GM21619 (cell line): ENCODE measurements around the gene PRRT2.
"Not testable (repeated sequence)": the region's sequence is repeated elsewhere in the genome, so short reads cannot be mapped to it uniquely, and the experiment has no call there.

ENCODE experiments used
- ATAC-seq: cut with Tn5 transposase; IDR thresholded peaks from one replicate; pipeline ENCODE4 v1.9.1; 2021; ENCODE audit not compliant: unreplicated experiment

Gene PRRT2

DNA sequence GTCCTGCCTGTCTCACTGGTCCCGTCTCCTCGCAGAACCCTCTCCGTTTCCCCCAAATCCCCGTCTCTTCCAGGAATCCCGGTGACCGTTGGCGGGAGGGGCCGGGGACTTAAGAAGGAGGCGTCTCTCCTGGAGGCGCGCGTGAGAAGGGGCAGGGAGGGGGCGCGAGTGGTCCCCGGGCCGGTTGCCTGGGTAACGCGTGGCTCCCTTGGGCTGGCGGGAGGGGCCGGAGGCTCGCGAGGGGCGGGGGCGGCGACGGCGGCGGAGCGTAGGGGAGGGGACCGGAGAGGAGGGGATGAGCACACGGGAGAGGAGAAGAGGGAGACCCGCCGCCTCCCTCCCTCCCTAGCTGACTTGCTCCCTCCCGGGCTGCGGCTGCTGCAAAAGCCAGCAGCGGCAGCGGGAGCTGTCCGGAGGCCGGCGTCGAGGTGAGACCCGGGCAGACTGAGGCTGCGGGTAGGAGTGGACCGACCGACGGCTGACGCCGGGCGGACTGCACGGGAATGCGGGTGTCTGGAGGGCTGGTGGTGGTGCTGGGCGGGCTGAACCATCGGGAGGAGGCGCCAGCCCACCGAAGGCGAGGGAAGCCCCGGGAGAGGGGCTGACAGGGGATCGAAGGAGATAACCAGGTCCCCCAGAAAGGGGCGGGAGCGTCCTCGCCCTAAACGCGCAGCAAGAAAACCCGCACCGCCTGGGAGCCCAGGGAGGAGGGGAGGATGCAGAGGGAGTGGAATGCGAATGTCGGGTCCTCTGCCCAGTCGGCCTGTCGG lies at the start of gene PRRT2:
PRRT2 (plus strand) TSS at position 298 of the 770 bp plus-strand sequence. CDS start 862 bp downstream, outside the sequence.
- no peak for ATAC-seq

DNA sequence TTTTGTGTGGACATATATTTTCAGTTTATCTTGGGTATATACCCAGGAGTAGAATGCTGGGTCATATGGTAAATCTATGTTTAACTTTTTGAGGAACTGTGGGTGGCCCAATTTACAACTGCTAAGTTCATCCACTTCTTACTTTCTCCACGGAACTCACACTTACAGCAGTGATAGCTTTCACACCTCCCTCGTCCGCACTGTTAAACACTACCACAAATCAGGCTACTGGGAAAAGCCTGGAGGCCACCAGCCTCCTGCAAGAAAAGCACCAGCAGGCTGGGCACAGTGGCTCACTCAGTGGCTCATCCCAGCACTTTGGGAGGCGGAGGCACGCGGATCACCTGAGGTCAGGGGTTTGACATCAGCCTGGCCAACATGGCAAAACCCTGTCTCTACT lies 48.7 kb upstream of the PRRT2 start:
- no peak for ATAC-seq

DNA sequence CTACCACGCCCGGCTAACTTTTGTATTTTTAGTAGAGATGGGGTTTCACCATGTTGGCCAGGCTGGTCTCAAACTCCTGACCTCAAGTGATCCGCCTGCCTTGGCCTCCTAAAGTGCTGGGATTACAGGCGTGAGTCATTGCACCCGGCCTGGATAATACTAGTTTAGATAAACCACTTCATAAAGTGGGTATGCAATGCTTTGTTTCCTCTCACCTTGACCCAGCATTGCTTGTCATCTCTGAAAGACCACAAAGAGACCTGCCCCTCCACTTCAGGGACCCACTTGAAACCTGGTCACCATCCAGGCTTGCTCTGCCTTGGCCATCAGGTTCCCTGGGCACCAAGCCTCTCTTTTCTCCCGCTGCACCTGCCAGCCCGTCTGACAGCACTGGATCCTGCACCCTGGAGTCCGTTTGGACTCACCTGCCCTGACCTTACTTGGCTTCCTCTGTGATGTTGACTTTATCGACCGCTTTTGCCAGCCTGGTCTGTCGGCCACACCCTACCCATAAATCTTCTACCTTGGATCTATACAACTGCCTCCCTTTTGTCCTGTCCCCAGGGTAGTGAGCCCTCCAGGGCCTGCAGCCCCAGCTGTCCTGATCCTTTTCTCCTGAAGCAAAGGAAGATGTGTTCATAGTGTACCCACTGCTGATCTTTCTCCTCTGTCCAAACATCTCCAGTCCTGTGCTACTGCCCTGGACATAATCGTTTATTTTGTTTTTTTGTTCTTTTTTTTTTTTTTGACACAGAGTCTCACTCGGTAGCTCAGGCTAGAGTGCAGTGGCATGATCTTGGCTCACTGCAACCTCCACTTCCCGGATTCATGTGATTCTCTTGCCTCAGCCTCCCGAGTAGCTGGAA lies 46.6 kb upstream of the PRRT2 start:
- no peak for ATAC-seq

DNA sequence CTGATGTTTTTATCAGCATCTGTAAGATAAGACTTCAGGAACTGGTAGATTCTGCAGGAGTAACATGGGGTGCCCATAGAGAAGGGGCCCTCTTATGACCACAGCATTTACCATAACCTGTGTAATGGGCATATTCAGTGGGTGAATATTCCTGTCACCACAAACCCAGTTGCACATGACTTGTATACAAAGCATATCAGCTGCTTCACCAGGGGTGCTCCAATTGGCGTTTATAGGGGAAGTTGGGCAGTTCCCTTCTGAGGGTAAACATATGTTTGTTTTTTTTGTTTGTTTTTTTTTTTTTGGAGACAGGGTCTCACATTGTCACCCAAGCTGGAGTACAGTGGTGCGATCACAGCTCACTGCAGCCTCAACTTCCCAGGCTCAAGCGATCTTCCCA lies 45.4 kb upstream of the PRRT2 start:
- ATAC-seq = no peak

DNA sequence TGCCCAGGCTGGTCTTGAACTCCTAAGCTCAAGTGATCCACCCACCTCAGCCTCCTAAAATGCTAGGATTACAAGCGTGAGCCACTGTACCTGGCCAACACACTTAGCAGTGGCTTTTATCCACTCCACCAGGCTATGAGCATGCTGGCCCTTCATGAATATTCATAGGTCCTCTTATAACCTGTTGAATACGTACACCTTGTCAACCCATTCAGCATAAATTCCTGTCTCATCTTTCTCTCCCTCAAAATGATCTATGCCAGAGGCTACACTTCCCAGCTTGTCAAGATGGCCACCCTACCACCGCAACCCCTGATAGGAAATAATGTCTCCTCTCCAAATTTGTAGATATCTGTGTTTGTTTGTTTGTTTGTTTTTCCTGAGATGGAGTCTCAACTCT lies 44.9 kb upstream of the PRRT2 start:
- ATAC-seq = no peak

DNA sequence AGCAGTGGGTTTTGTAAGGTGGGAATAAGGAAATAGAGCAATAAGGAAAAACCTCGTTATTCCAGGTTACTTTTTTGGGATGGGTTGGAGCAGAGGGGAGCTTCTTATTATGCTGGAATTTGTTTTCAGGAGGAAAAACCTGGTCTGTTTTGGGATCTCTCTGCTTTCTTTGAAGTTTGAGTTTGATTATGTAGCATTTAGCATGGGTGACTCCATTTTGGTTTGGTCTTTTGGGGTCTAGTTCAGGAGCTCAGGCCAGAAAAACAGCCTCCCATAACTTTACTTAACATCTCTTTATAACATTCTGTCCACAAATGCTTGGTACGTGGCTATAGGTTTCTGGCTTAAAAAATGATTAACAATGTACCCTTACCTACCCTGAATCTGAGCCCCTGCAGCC lies 42.5 kb upstream of the PRRT2 start:
- no peak for ATAC-seq

DNA sequence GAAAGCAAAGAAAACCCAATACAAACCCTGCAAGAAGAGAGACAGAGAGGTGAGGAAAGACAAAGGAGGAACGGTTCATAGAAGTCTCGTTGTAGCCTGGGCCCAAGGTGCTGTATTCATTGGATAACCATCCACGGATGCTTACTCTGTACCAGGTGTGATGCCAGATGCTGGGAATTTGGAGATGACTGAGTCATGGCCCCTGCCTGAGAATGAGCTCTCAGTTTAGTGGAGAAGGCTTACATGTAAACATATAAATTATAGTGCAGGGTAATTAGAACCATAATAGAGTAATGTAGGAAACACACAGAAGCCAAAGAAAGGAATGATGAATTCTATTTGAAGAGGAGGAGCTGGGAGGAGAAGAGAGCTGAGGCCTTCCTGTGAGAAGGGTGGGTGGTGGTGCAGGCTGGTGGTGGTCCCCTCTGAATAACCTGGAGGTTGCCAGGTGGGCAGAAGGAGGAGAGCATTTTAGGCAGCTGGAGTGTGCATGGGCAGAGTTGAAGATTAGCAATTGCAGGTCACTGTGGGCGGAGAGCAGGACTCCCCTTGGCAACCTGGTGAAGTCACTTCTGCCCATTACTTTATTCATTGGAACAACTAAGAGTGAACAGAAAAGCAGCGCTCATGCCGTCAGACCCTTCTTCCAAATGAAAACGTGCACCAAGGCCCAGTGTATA lies 41.6 kb upstream of the PRRT2 start:
- no peak for ATAC-seq

DNA sequence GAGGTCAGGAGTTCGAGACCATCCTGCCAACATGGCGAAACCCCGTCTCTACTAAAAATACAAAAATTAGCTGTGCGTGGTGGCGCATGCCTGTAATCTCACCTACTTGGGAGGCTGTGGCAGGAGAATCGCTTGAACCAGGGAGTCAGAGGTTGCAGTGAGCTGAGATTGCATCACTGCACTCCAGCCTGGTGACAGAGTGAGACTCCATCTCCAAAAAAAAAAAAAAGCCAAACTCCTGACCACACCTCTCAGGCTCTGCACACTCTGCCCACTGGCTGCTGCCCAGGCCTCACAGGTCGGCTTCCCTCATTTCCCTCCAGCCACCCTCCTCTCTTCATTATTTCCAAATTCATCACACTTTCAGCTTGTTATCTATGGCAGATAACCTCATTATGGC lies 39.7 kb upstream of the PRRT2 start:
- ATAC-seq = not testable (repeated sequence)

DNA sequence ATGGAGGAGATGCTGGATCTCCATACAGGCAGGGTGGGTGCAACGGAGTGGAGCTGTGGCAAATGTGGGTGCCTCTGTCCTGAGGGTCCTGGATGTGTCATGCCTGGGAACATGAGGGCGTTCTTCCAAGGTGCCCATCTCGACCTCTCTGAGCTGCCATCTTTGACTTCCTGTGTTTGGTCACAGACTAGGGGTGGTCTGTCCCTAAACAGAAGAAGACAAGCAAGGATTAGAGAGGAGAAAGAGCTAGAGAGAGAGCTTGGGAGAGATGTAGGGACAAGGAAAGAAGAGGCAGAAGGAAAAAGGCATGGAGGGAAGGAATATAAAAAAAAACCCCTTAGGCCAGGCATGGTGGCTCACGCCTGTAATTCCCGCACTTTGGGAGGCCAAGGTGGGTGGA lies 37.3 kb upstream of the PRRT2 start:
- ATAC-seq = no peak

DNA sequence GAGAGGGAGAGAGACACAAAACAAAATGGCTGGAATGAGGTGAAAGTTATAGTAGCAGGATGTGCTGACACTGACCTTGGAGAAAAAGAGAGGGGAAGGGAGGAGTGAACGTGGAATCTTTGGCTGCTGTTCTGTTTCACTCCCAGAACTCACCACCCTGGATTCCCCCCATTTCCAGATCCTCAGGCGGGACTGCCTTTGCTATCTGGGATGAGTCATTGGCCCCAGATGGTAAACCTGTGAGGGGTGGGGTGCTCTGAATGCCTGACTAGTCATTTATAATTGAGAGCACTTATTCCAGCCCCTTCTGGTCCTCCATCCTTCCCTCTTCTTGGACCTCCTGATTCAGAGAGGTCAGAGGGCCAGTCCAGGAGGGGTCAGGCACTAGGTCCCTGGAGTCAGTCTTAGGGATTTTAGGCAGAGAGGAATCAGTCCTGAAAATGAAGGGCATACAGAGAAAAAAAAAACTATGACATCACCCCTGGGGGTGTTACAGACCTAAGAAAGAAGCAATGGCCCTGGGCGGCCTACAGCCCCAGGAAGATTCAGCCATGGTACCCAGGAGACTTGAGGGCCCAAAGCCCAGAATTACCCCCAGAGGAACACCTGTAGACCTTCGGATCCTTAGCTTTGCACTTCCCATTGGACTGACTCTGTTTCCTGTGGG lies 36.1 kb upstream of the PRRT2 start:
- no peak for ATAC-seq

DNA sequence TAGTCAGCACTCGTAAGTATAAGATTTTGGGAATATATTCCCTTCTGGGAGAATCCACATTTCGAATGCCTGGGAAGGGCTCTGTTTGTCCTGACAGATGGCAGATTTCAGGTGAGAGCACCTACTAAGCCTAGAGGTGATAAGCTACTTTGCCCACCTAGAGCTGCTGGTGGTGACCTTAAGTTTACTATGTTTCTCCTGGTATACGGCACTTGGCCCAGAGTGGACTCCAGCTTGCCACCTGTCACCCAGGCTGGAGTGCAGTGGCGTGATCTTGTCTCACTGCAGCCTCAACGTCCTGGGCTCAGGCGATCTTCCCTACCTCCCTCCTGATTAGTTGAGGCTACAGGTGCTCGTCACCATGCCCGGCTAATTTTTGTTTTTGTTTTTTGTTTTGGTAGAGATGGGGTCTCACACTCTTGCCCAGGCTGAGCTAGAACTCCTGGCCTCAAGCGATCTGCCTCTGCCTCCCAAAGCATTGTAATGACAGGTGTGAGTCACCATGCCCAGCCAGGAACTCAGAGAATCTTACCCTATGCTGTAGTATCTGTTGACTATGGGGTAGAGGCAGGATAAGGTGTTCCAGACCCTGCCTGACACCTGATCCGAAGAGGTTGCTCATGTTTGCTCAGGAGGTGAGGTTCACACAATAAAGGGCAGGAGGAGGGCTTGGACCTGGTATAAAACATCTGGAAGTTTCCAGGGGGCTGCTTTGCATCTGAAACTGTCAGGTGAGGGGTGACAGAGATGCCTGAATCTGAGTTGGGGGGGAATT lies 34.2 kb upstream of the PRRT2 start, which contains the start of gene ZG16:
ZG16 (plus strand) TSS at position 681 of the 775 bp plus-strand sequence. CDS start 1,011 bp downstream, outside the sequence.
- ATAC-seq = no peak

DNA sequence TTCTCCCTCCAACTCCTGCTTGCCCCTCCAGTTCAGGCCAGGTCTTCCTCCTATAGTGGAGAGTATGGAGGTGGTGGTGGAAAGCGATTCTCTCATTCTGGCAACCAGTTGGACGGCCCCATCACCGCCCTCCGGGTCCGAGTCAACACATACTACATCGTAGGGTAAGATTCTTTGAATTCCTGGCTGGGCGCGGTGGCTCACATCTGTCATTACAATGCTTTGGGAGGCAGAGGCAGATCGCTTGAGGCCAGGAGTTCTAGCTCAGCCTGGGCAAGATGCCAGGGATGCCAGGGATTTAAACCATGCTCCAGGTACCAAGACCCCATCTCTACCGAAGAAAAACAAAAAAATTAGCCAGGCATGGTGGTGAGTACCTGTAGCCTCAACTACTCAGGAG lies 32.5 kb upstream of the PRRT2 start:
- no peak for ATAC-seq

DNA sequence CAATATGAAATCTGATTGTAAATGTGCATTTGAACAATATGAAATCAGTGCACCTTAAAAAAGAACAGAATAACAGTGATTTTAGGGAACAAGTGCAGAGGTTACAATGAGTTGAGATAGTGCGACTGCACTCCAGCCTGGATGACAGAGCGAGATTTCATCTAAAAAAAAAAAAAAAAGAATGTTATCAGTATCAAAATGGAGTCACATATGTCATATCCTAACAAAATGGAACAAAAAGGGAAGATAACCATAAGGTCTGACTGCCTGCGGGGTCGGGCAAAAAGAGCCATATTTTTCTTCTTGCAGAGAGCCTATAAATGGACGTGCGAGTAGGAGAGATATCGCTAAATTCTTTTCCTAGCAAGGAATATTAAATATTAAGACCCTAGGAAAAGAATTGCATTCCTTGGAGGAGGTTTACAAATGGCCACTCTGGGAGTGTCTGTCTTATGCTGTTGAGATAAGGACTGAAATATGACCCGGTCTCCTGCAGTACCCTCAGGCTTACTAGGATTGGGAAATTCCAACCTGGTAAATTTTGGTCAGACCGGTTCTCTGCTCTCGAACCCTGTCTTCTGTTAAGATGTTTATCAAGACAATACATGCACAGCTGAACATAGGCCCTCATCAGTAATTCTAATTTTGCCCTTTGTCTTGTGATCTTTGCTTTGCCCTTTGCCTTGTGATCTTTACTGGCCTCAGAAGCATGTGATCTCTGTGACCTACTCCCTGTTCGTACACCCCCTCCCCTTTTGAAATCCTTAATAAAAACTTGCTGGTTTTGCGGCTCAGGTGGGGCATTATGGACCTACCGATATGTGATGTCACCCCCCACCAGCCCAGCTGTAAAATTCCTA lies 28.7 kb upstream of the PRRT2 start:
- ATAC-seq = not testable (repeated sequence)

DNA sequence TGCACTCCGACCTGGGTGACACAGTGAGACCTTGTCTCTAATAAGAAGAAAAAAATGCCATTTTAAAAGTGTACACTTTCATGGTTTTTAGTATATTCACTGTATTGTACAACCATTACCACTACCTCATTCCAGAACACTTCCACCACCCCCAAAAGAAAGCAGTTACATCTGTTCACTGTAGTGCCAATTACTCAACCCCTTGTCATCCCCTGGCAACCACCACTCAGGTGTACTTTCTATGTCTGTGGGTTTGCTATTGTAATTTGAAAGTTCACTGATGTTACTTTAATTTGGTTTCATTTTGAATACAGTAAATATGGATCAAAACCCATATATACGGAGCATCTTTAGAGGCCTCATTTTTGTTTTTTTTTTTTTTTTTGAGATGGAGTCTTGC lies 27.8 kb upstream of the PRRT2 start:
- ATAC-seq = no peak

DNA sequence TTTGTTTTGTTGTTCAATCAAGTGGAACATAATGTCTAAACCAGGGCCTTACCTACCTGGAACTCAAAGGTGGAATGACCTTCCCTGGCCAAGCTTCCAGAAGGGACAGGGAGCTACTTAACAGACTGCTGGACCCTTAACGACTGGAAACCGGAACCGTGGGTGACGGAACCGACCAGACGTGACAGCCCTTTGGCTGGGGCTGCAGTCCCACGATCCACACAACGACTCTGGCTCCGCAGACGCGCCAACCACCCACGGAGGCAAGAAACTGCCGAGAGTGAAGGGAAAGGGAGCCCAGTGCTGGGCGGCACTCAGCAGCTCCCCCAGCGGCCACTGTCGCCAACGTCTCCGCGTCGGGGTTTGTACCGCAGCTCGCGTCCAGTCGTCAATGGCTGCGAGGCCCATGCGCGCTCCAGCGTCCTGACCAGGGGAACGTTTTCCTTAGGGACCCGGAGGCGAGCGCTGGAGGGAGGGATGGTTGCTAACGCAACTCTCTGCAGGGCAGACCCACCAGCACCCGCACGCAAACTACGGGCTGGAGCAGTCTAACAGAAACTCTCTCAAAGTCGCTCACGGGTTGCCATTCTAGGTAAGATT lies 27.0 kb upstream of the PRRT2 start:
- ATAC-seq = no peak

DNA sequence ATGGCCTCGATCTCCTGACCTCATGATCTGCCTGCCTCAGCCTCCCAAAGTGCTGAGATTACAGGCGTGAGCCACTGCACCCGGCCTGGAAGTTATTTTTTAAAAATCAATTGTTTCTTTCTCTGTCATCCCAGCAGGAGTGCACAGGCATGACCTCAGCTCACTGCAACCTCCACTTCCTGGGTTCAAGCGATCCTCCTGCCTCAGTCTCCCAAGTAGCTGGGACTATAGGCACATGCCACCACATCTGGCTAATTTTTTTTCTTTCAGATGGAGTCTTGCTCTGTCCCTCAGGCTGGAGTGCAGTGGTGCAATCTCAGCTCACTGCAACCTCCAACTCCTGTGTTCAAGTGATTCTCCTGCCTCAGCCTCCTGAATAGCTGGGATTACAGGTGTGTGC lies 24.8 kb upstream of the PRRT2 start:
- not testable (repeated sequence) for ATAC-seq

DNA sequence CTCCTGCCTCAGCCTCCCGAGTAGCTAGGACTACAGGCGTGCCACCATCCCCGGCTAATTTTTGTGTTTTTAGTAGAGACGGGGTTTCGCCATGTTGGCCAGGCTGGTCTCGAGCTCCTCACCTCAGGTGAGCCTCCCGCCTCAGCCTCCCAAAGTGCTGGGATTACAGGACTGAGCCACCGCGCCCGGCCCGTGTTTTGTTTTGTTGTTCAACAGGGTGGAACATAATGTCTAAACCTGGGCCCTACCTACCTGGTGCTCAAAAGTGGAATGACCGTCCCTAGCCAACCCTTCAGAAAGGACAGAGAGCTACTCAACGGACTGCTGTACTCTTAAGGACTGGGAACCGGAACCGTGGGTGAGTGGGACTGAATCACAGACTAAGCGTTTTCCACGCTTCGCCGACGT lies 22.2 kb upstream of the PRRT2 start:
- no peak for ATAC-seq

DNA sequence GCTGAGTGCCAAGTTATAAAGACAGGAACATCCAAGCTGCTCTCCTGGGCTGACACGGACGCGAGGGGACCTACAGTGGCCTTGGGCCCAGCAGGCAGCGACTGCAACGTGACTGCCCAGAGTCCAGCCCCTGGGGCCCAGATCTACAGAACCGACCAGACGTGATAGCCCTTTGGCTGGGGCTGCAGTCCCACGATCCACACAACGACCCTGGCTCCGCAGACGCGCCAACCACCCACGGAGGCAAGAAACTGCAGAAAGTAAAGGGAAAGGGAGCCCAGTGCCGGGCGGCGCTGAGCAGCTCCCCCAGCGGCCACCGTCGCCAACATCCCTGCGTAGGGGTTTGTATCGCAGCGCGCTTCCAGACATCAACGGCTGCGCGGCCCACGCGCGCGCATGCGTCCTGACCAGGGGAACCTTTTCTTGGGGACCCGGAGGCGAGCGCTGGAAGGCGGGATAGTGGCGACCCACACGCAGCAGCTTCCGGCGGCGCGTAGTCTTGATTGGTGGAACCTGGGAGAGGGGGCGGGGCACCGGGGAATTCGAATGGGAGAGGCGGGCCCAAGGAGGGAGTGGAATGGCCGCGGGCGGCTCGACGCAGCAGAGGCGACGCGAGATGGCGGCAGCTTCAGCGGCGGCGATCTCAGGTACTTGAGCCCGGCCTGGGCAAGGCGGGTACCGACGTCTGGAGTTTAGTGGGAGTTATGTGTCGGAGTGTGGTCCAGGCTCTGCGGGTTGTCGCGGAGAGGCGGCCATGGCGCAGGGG lies 21.6 kb upstream of the PRRT2 start, which contains the start of gene KIF22:
KIF22 (plus strand) TSS at position 569 of the 766 bp plus-strand sequence; CDS start at position 578, 9 bp downstream.
- peak; percentile 86 for ATAC-seq
